Measurements from ENCODE around the gene SRC.

DNA sequence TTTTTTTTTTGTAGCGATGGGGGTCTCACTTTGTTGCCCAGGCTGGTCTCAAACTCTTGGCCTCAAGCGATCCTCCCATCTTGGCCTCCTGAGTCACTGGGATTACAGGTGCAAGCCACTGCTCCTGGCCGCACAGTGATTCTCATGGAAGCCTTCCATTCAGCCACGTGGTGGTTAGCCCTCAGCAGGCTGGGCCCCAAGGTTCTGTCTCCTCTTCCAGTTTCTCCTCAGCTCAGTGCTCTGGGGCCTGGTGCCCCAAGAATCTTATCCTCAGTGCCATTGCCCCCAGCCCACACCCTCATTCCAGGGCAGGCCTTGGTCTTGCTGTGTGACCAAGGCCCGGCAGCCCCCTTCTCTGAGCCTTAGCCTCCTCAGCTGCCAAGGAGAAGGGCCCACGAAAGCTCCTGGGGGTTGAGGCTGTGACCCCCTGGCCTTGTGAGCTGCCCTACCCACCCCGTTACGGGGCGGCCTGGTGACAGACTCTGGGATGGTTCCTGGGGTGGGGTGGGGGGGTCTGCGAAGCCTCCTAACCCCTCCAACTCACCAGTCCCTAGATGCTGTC is 16.4 kb downstream of the SRC start:
- TF ChIP-seq, protein P1, sequence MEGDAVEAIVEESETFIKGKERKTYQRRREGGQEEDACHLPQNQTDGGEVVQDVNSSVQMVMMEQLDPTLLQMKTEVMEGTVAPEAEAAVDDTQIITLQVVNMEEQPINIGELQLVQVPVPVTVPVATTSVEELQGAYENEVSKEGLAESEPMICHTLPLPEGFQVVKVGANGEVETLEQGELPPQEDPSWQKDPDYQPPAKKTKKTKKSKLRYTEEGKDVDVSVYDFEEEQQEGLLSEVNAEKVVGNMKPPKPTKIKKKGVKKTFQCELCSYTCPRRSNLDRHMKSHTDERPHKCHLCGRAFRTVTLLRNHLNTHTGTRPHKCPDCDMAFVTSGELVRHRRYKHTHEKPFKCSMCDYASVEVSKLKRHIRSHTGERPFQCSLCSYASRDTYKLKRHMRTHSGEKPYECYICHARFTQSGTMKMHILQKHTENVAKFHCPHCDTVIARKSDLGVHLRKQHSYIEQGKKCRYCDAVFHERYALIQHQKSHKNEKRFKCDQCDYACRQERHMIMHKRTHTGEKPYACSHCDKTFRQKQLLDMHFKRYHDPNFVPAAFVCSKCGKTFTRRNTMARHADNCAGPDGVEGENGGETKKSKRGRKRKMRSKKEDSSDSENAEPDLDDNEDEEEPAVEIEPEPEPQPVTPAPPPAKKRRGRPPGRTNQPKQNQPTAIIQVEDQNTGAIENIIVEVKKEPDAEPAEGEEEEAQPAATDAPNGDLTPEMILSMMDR (conservative IDR thresholded peaks at IDR 0.05; ENCODE audit: low read depth, low read length): no peak
- no peak for TF ChIP-seq EZH2 (IDR thresholded peaks at IDR 0.05; ENCODE audit: borderline replicate concordance, low read depth, low read length, poor library complexity, severe bottlenecking)

All from A673 (cell line).